Upper lobe of left lung (tissue), 6 donors: ENCODE measurements around the gene PGAP6. TPM values are rescaled to one million over a fixed set of nuclear protein-coding genes. Genes with fewer than 3 reads are reported as not detected.

Experiments used
- ATAC-seq, 2 donors: fragments of 200-7000 bp; cut with Tn5 transposase; one replicate each; pipeline ENCODE4 v1.9.1; 2022; ENCODE audit warnings: mild to moderate bottlenecking in 2 of 2, moderate library complexity in 2 of 2; ENCODE audit not compliant: low FRiP score in 2 of 2
- DNase-seq, 2 donors: peaks; one replicate each; pipeline ENCODE4 v3.0.0-alpha.2; 2019 to 2020
- H3K27ac ChIP-seq, 4 donors: fragments of 200-600 bp; sonication (generic); one replicate each; pipeline ENCODE4 v1.5.1; 2016 to 2019
- H3K27me3 ChIP-seq, 4 donors: fragments of 200-600 bp; sonication (generic); one replicate each; pipeline ENCODE4 v1.5.1; 2017 to 2019
- H3K36me3 ChIP-seq, 4 donors: fragments of 200-600 bp; sonication (generic); one replicate each; pipeline ENCODE4 v1.5.1; 2016 to 2019
- H3K4me1 ChIP-seq, 4 donors: fragments of 200-600 bp; sonication (generic); one replicate each; pipeline ENCODE4 v1.5.1; 2018 to 2019
- H3K4me3 ChIP-seq, 4 donors: fragments of 200-600 bp; sonication (generic); one replicate each; pipeline ENCODE4 v1.5.1; 2017 to 2019; ENCODE audit warnings: mild to moderate bottlenecking in 2 of 4, moderate library complexity in 1 of 4
- H3K9me3 ChIP-seq, 4 donors: fragments of 200-600 bp; sonication (generic); one replicate each; pipeline ENCODE4 v1.5.1; 2018 to 2019
- EP300 ChIP-seq, 4 donors: sonication (generic); formaldehyde crosslinking; IDR thresholded peaks; one replicate each; pipeline ENCODE4 v1.5.1; 2017; ENCODE audit warnings: antibody characterized with exemption in 4 of 4, control low read depth in 2 of 4
- POLR2A ChIP-seq, 4 donors: fragments of 450-650 bp; IDR thresholded peaks; one replicate each; pipeline ENCODE4 v1.5.1; 2016 to 2017; ENCODE audit warnings: antibody characterized with exemption in 4 of 4, mild to moderate bottlenecking in 2 of 4
- POLR2AphosphoS5 ChIP-seq, 2 donors: sonication (generic); formaldehyde crosslinking; IDR thresholded peaks; one replicate each; pipeline ENCODE4 v1.5.1; 2017; ENCODE audit warnings: antibody characterized with exemption in 2 of 2
- WGBS, 2 donors: methylation state at CpG; one replicate each; pipeline ENCODE4 v1.1.5; 2017 to 2018; 5-methylcytosine and 5-hydroxymethylcytosine counted together
- total RNA-seq, 6 donors: library from RNA; depleted of rRNA in 4 of 6; stranded (reverse); fragments of >200 nt in 4 of 6; gene quantifications; one replicate each; pipeline versions ENCODE4 v1.1.0 to v1.2.1, GENCODE V29; 2016 to 2021
- TF ChIP-seq, protein P1 (sequence below), 6 experiments: fragments of 450-650 bp in 4 of 6; fragments of 200-600 bp in 2 of 6; sonication (generic) in 2 of 6; IDR thresholded peaks; one replicate each; pipeline ENCODE4 v1.5.1; 2016 to 2019; ENCODE audit warnings: antibody characterized with exemption in 6 of 6
- donor health status: DM: no; HTN: no; CAD: no; lungs with moderate emphysema.
- donor health status: DM: no; HTN: yes; CAD: no; lungs with severe emphysema.

The PGAP6 gene
- total RNA-seq, 6 donors from 2014 or later: 27.9 to 150 (median 96.4) TPM

DNA sequence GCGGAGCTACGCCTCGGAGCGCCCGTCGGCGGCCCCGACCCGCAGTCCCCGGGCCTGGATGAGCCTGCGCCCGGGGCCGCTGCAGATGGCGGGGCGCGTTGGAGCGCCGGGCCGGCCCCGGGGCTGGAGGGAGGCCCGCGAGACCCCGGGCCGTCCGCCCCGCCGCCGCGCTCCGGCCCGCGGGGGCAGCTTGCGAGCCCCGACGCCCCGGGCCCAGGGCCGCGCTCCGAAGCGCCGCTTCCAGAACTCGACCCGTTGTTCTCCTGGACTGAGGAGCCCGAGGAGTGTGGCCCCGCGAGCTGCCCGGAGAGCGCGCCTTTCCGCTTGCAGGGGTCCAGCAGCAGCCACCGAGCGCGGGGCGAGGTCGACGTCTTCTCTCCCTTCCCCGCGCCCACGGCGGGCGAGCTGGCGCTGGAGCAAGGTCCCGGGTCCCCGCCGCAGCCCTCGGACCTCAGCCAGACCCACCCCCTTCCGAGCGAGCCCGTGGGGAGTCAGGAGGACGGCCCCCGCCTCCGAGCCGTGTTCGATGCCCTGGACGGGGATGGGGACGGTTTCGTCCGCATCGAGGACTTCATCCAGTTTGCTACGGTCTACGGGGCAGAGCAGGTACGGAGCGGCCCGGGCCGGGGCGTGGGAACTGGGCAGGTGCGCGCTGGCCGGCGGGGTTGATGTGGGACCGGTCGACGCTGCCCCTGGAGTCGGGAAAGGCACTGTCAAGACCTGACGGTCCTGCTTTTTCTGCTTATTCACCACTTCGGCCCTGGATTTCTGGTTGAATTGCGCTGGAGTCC lies 44.5 kb upstream of the PGAP6 start:
- peak in 1 of 2 donors; percentile 88 for DNase-seq
- 0 to 3% methylated on average over 17 to 37 of the region's 97 CpGs for whole genome bisulfite sequencing, 2 donors
- Histone ChIP-seq H3K9me3 (no peaks in the 10 kb centered on the region), H3K36me3 (no peaks in the 10 kb centered on the region), H3K27me3 (no peaks in the 10 kb centered on the region), H3K4me1 (peaks cover 18 to 35% (median 31%) of the 10 kb centered on the region in 4 donors), H3K4me3 (peak overlapping the region; percentile 47 to 93 (median 66)), H3K27ac (peak overlapping the region in 2 of 4 donors; percentile 2 to 84)
- TF ChIP-seq EP300 (IDR thresholded peaks at IDR 0.05): no peak
- TF ChIP-seq POLR2A (IDR thresholded peaks at IDR 0.05): no peak
- no peak for TF ChIP-seq POLR2AphosphoS5 (IDR thresholded peaks at IDR 0.05)
- no peak for ATAC-seq

DNA sequence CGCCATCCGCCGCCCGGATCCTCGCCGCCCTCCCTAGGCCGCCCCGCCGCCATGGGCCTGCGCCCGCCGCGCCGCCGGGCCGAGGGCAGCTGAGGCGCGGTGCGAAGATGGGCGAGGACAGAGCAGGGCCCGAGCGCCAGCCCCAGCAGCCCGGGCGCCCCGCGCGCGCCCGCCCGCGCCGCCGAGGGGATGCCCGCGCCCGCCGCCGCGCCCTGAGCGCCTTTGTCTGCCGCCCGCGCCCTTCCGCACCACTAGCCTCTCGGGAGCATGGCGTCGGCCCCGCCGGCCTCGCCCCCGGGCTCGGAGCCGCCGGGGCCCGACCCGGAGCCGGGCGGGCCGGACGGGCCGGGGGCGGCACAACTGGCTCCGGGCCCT lies 43.9 kb upstream of the PGAP6 start:
- Histone ChIP-seq H3K4me1 (peaks cover 18 to 35% (median 31%) of the 10 kb centered on the region in 4 donors), H3K27ac (peak overlapping the region; percentile 84 to 93 (median 92)), H3K9me3 (no peaks in the 10 kb centered on the region), H3K36me3 (no peaks in the 10 kb centered on the region), H3K27me3 (no peaks in the 10 kb centered on the region), H3K4me3 (peak overlapping the region; percentile 47 to 93 (median 78))
- peak in 1 of 2 donors; percentile 36 for ATAC-seq
- WGBS, 2 donors: no CpG with 5 or more reads among the region's 63 CpGs
- no peak for TF ChIP-seq POLR2AphosphoS5 (IDR thresholded peaks at IDR 0.05)
- TF ChIP-seq, protein P1, sequence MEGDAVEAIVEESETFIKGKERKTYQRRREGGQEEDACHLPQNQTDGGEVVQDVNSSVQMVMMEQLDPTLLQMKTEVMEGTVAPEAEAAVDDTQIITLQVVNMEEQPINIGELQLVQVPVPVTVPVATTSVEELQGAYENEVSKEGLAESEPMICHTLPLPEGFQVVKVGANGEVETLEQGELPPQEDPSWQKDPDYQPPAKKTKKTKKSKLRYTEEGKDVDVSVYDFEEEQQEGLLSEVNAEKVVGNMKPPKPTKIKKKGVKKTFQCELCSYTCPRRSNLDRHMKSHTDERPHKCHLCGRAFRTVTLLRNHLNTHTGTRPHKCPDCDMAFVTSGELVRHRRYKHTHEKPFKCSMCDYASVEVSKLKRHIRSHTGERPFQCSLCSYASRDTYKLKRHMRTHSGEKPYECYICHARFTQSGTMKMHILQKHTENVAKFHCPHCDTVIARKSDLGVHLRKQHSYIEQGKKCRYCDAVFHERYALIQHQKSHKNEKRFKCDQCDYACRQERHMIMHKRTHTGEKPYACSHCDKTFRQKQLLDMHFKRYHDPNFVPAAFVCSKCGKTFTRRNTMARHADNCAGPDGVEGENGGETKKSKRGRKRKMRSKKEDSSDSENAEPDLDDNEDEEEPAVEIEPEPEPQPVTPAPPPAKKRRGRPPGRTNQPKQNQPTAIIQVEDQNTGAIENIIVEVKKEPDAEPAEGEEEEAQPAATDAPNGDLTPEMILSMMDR (IDR thresholded peaks at IDR 0.05): no peak
- DNase-seq: peak in 1 of 2 donors; percentile 91

DNA sequence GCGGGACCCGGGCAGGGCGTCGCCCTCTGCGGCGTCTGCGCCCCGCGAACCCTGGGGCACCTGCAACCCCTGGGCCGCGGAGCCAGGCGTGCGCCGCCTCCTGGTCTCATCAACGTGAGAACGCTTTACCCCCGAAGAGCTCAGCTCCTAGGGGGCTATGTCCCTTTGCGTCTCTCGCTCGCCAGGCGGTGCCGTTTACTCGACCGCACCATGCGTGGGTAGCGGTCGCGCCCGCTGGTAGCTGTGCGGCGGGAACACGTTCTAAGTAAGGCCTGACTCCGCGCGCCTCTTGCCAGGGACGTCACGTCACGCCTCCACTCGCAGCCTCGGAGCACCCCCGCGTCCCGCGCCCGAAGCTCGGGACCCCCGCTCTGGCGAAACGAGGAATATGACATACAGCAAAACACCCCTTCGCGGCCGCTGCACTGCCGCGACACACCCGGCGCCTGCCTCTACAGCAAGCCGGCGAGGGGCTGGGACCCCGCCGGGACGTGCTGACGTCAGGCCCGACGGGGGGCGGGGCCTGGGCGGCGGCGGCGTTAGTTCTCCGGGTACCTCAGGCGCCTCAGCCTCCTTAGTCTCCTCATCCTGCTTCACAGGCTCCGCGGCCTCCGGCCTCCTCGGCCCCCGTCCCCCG lies 43.4 kb upstream of the PGAP6 start, which contains the start of gene RAB11FIP3:
TSS of gene RAB11FIP3 (plus strand) at position 568 of the 637 bp plus-strand sequence. CDS start 358 bp downstream, outside the sequence.
- Histone ChIP-seq H3K9me3 (no peaks in the 10 kb centered on the region), H3K4me3 (peak within 1 kb of the TSS; percentile 47 to 93 (median 78)), H3K27ac (peak within 1 kb of the TSS; percentile 84 to 93 (median 92)), H3K36me3 (no peaks in the 10 kb centered on the region), H3K4me1 (peaks cover 18 to 35% (median 31%) of the 10 kb centered on the region in 4 donors), H3K27me3 (no peaks in the 10 kb centered on the region)
- DNase-seq (peak; percentile 83 to 97), ATAC-seq (peak; percentile 88 to 95)
- TF ChIP-seq EP300 (IDR thresholded peaks at IDR 0.05) (no peak), POLR2A (IDR thresholded peaks at IDR 0.05) (peak; percentile 22 to 78 (median 56)), POLR2AphosphoS5 (IDR thresholded peaks at IDR 0.05) (peak; percentile 63 to 75)
- TF ChIP-seq, protein P1 (IDR thresholded peaks at IDR 0.05): peak in 3 of 6 experiments; percentile 26 to 42 (median 37)
- 0 to 1% methylated on average over 14 to 16 of the region's 77 CpGs for WGBS, 2 donors

DNA sequence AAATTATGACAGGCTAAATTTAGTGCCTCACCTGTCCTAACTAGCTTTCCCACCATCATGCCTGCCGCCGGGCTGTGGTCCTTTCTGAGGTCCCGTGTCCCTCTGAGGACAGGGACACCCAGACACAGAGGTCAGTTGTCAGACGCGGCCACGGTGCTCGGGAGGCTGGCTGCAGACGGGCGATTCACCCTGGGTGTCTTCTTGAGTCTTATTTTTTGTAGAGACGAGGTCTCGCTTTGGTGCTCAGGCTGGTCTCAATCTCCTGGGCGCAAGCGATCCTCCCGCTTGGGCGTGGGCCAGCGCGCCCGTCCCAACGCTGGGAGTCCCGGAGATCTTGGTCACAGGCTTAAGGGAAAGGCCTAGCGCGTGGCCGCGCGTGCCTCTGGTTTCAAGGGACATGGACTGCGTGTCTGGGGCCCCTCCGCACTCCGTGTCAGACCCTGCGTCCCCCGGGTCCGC lies 42.9 kb upstream of the PGAP6 start:
- no peaks in the 10 kb centered on the region for H3K36me3 ChIP-seq
- TF ChIP-seq EP300 (IDR thresholded peaks at IDR 0.05) (no peak), POLR2AphosphoS5 (IDR thresholded peaks at IDR 0.05) (peak in 1 of 2 donors; percentile 2)
- TF ChIP-seq, protein P1 (IDR thresholded peaks at IDR 0.05): no peak
- peaks cover 18 to 35% (median 31%) of the 10 kb centered on the region in 4 donors for H3K4me1 ChIP-seq
- ATAC-seq (peak; percentile 45 to 54), DNase-seq (peak; percentile 37 to 92)
- peak overlapping the region; percentile 47 to 93 (median 78) for H3K4me3 ChIP-seq
- H3K27me3 ChIP-seq: no peaks in the 10 kb centered on the region
- WGBS, 2 donors: 14 to 23% methylated on average over 12 to 30 of the region's 31 CpGs
- peak overlapping the region; percentile 84 to 93 (median 92) for H3K27ac ChIP-seq
- H3K9me3 ChIP-seq: no peaks in the 10 kb centered on the region
